Measurements from ENCODE around the gene ANKS6. TPM values are rescaled to one million over a fixed set of nuclear protein-coding genes. Genes with fewer than 3 reads are reported as not detected.

Gene ANKS6
- total RNA-seq, 2 experiments from 2014 or later: 11.8 to 12.2 TPM

DNA sequence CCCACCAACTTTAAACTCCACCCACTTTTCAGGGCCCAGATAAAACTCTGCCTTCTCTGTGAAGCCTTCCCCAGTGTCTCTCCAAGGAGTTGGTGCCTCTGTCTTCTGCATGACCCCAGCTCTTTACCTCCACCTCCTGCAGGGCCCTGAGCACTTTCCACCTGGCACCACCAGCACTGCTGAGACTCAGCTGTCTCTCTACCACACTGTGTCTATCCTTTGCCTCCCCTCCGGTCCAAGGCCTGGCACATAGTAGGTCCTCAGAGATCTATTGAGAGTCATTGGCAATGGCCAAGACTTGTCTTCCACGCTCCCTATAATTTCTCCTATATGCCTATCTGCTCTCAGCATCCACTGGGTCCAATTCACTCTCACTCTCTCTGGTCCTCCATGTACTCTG, 74.7 kb downstream of the ANKS6 start:
- no peak for ATAC-seq (ENCODE audit: poor library complexity)
- CTCF ChIA-PET: no interaction called here
- H3K9me3 Mint-ChIP-seq: peaks cover 3% of the 10 kb centered on the region

DNA sequence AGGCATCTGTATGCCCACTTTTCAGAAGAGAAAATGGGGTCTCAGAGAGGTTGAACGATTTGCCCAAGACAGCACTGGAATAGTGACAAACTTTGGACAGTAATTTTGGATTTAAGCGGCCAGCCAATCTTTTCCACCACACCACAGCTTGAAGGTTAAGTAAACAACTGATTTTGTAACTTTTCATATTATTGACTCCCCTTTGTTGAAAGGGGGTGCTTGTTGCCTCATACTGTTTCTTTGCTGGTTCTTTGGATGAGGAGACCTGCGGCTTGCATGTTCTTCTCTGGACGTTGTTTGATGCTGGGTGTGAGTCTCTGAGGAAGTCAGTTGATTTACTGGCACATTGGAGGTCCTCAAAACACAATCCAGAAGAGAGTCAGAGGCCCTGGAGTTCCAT, 76.0 kb downstream of the ANKS6 start:
- Histone ChIP-seq H3K9me3 (ENCODE audit: control insufficient read depth in 1 of 2, insufficient read depth in 1 of 2, low read length in 2 of 2) (peaks cover 0 to 4% of the 10 kb centered on the region in 2 experiments), H3K27me3 (ENCODE audit: control insufficient read depth in 1 of 2, insufficient read depth in 2 of 2, low read length in 2 of 2) (peaks cover 11 to 27% of the 10 kb centered on the region in 2 experiments), H3K36me3 (ENCODE audit: insufficient read depth, low read length) (no peaks in the 10 kb centered on the region), H3K27ac (ENCODE audit: low read depth in 1 of 2, low read length in 2 of 2) (no peak overlapping the region), H3K4me3 (ENCODE audit: low read length) (no peak overlapping the region), H3K4me1 (ENCODE audit: insufficient read depth, low read length) (no peaks in the 10 kb centered on the region)
- ATAC-seq (ENCODE audit: poor library complexity) (no peak), DNase-seq (no peak)
- peaks cover 3% of the 10 kb centered on the region for H3K9me3 Mint-ChIP-seq
- TF ChIP-seq, protein P1, sequence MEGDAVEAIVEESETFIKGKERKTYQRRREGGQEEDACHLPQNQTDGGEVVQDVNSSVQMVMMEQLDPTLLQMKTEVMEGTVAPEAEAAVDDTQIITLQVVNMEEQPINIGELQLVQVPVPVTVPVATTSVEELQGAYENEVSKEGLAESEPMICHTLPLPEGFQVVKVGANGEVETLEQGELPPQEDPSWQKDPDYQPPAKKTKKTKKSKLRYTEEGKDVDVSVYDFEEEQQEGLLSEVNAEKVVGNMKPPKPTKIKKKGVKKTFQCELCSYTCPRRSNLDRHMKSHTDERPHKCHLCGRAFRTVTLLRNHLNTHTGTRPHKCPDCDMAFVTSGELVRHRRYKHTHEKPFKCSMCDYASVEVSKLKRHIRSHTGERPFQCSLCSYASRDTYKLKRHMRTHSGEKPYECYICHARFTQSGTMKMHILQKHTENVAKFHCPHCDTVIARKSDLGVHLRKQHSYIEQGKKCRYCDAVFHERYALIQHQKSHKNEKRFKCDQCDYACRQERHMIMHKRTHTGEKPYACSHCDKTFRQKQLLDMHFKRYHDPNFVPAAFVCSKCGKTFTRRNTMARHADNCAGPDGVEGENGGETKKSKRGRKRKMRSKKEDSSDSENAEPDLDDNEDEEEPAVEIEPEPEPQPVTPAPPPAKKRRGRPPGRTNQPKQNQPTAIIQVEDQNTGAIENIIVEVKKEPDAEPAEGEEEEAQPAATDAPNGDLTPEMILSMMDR (IDR thresholded peaks at IDR 0.05): no peak
- no peak overlapping the region for H3K4me3 Mint-ChIP-seq
- no peak overlapping the region for H3K27ac Mint-ChIP-seq
- CTCF ChIA-PET: no interaction called here
- no peaks in the 10 kb centered on the region for H3K4me1 Mint-ChIP-seq (ENCODE audit: low read depth)
- POLR2A ChIA-PET: no interaction called here
- intact Hi-C loops (cut with DNase I, micrococcal nuclease): no loop called here
- H3K36me3 Mint-ChIP-seq (ENCODE audit: low read depth): no peaks in the 10 kb centered on the region
- peaks cover 68% of the 10 kb centered on the region for H3K27me3 Mint-ChIP-seq

More for the DNA sequence above, 74.7 kb downstream of the ANKS6 start:
- H3K27me3 Mint-ChIP-seq: peaks cover 56% of the 10 kb centered on the region
- Histone ChIP-seq H3K27me3 (ENCODE audit: control insufficient read depth in 1 of 2, insufficient read depth in 2 of 2, low read length in 2 of 2) (peaks cover 11 to 21% of the 10 kb centered on the region in 2 experiments), H3K4me1 (ENCODE audit: insufficient read depth, low read length) (no peaks in the 10 kb centered on the region), H3K27ac (ENCODE audit: low read depth in 1 of 2, low read length in 2 of 2) (no peak overlapping the region), H3K9me3 (ENCODE audit: control insufficient read depth in 1 of 2, insufficient read depth in 1 of 2, low read length in 2 of 2) (peaks cover 0 to 4% of the 10 kb centered on the region in 2 experiments), H3K4me3 (ENCODE audit: low read length) (no peak overlapping the region), H3K36me3 (ENCODE audit: insufficient read depth, low read length) (no peaks in the 10 kb centered on the region)
- intact Hi-C loops (cut with DNase I, micrococcal nuclease): no loop called here
- no peaks in the 10 kb centered on the region for H3K36me3 Mint-ChIP-seq (ENCODE audit: low read depth)
- no peak overlapping the region for H3K27ac Mint-ChIP-seq
- TF ChIP-seq, protein P1 (IDR thresholded peaks at IDR 0.05): no peak
- POLR2A ChIA-PET: no interaction called here
- no peak overlapping the region for H3K4me3 Mint-ChIP-seq
- no peak for DNase-seq
- H3K4me1 Mint-ChIP-seq (ENCODE audit: low read depth): no peaks in the 10 kb centered on the region

DNA sequence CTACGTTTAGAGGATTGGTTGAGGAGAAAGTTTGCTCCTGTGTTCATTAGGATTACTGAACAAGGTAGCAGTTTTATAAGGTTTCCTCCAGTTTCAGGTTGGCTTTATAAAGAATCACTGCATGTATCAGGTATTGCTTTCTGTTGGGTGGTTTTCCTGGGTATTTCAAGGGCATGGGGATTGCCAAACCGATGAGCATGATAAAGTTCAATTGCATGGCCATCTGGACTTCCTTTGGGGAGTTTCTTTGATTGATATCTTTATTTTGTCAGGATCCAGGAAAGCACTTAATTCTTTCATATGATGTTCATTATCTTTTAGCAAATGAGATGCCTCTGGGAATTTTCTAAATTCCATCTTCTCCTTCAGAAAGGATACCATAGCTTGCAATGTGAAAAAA, 77.3 kb downstream of the ANKS6 start:
- H3K4me3 Mint-ChIP-seq: no peak overlapping the region
- H3K4me1 Mint-ChIP-seq (ENCODE audit: low read depth): no peaks in the 10 kb centered on the region
- no peak overlapping the region for H3K27ac ChIP-seq (ENCODE audit: low read depth in 1 of 2, low read length in 2 of 2)
- ChIA-PET POLR2A (no interaction called here), CTCF (no interaction called here)
- no peak for DNase-seq
- H3K9me3 Mint-ChIP-seq: no peaks in the 10 kb centered on the region
- no peak overlapping the region for H3K27ac Mint-ChIP-seq
- H3K4me1 ChIP-seq (ENCODE audit: insufficient read depth, low read length): no peaks in the 10 kb centered on the region
- no peaks in the 10 kb centered on the region for H3K36me3 ChIP-seq (ENCODE audit: insufficient read depth, low read length)
- ATAC-seq (ENCODE audit: poor library complexity): no peak
- intact Hi-C loops (cut with DNase I, micrococcal nuclease): no loop called here
- H3K9me3 ChIP-seq (ENCODE audit: control insufficient read depth in 1 of 2, insufficient read depth in 1 of 2, low read length in 2 of 2): peaks cover 0 to 4% of the 10 kb centered on the region in 2 experiments
- H3K36me3 Mint-ChIP-seq (ENCODE audit: low read depth): no peaks in the 10 kb centered on the region
- TF ChIP-seq, protein P1 (IDR thresholded peaks at IDR 0.05): no peak
- H3K4me3 ChIP-seq (ENCODE audit: low read length): no peak overlapping the region
- H3K27me3 Mint-ChIP-seq: peaks cover 68% of the 10 kb centered on the region
- H3K27me3 ChIP-seq (ENCODE audit: control insufficient read depth in 1 of 2, insufficient read depth in 2 of 2, low read length in 2 of 2): peaks cover 7 to 21% of the 10 kb centered on the region in 2 experiments

Measured in CD4-positive, alpha-beta T cell (primary cell).